NCI-H446 treated with DMSO at 0.1 percent for 48 hours (cell line): Measurements from ENCODE around the gene PRSS22.

Experiments
- DNase-seq: peaks from one replicate; lab custom pipeline; 2025; lab: John Stamatoyannopoulos, UW

PRSS22 gene

DNA sequence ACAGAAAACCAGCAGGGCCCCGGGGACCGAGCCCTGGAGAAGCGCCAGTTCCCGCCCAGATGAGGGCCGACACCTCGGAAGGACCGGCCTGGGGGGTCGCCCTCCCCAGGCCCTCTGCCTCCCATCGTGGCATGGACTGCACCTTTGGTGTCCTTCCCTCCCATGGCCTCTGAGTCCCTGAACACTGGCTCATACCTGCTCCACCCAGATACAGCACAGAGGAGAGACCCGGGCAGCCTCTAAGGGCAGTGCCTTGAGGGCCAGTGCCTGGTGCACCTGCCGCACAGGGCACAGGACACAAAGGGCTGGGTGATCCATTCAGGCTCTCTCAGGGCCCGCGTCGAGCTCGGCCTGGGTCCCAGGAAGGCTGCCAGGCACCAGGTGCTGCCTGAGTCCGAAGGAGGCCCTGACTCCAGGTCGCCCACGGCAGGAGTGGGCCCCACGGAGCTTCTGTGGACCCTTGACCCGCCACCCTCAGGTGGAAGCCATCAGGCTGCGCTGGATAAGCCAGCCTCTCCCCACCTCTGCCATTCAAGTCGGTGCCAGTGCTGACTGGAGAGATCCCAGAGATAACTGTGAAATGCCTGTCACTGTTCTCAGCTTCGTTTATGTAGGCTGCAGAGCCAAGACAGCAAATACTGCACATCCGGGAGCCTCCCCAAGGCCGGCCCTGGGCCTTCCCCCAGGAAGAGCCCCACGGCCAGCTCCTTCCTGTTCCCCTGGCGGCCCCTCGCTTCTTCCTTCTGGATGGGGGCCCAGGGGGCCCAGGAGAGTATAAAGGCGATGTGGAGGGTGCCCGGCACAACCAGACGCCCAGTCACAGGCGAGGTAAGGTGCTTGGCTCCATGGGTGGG is 28.2 kb downstream of the PRSS22 start, which contains the start of gene ZG16B:
ZG16B (plus strand) TSS at position 803 of the 854 bp plus-strand sequence. CDS start 139 bp downstream, outside the sequence.
- no peak for DNase-seq

DNA sequence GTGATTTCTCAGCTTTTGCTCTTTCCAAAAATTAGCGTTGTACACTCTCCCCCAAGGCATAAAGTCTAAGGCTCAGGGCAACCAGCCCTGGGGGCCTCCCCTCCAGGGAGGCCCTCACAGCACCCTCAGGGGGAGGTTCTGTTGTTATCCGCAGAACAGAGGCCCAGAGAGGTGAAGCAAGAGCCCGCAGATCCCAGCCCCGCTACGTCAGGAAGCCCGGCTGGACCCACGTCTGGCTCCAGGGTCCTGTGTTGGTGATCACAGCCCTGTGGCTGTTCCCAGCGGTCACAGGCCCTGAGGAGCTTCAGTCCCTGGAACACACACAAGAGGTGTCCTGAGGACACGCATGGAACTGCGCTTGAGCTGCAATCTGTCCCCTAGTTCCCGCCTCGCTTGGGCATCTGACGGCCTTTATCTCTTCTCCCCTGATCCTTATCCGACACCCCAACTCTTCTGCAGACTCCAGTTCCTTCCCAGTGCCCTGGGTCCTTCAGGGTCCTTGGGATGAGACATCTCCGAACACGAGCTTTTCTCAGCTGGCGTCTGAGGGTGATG is 29.0 kb downstream of the PRSS22 start:
- no peak for DNase-seq

- no peak for DNase-seq
These were observed 29.5 kb downstream of the PRSS22 start for GRCh38 chr16:2828521-2828840.

DNA sequence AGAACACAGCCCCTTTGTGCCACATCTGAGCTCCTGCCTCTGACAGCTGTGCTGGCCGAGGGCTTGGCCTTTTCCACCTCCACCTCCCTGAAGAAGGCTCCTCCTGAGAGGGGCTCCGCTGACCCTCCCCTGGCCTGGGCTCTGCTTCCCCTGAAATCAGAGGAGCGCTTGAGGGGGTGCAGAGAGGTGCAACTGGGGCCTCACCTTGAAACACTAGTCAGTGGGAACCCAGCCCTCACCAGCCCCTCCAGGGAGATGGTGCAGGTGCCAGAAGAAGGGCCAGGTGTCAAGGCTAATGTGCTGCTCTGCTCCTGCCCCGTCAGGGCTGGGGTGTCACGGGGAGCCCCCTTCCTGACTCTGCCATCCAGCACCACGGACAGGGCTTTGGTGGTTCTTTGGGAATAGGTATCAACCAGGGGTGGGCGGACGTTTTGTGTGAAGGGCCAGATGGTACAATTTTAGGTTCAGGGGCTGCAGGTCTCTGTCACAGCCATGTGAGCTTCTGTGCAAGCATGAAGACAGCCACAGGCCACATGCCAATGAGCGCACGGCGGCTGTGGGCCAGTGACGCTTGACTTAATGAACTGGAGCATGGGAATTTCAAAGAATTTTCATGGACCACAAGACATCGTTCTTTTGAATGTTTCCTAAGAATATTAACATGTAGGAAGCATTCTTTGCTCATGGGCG is 30.0 kb downstream of the PRSS22 start:
- no peak for DNase-seq

DNA sequence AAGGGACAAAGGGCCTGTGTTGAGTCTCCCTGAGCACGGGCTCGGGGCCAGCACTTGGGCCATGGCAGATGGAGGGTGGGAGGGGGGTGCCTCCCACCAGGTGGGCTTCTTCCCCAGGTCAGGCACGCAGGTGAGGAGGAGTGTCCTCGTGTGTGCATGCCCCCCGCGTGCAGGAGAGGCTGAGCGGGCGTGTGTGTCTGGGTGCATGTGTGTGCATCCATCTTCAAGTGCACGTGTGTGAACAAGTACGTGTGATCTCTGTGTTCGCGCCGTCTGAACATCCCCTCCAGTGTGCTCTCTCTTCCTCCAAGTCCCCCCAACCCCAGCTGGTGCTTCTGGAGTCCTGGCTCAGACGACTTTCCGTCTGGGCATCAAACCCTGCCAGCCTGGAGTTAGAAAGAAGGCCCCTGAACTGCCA is 30.6 kb downstream of the PRSS22 start:
- no peak for DNase-seq

DNA sequence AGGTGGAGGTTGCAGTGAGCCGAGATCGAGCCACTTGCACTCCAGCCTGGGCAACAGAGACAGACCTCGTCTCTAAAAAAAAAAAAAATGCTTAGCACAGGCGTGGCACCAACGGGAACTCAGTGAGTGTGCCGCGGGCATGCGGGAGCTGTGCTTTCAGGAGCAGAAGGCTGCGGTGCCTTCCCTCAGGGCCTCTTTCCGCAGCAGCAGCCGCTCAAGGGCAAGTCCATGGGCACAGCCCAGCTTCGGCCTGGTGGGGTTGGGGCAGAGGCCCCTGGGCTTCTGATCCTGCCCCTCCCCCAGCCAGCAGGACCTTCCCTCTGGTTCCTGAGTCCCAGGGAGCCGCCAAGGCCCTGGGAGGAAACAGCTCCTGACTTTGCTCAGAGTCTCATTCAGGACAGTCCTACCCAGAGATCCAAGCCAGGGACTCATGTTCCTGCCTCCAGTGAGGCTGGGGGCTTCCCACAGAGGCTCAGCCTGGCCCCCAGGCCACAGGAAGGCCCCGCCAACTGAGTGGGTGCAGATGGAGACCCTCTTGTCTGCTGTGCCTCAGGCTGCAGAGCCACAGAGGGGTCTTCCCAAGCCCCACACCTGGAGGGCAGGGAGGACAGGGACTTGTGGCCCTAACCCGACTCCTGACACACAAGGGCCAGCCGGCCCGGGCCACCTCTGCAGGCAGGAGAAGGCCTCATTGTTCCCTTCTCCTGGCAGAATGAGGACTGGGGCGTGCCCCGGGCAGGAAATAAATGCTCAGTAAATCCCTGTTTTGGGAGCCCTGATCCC is 31.2 kb downstream of the PRSS22 start:
- DNase-seq = no peak

- DNase-seq = no peak
These were observed 32.1 kb downstream of the PRSS22 start for GRCh38 chr16:2825906-2826305.

DNA sequence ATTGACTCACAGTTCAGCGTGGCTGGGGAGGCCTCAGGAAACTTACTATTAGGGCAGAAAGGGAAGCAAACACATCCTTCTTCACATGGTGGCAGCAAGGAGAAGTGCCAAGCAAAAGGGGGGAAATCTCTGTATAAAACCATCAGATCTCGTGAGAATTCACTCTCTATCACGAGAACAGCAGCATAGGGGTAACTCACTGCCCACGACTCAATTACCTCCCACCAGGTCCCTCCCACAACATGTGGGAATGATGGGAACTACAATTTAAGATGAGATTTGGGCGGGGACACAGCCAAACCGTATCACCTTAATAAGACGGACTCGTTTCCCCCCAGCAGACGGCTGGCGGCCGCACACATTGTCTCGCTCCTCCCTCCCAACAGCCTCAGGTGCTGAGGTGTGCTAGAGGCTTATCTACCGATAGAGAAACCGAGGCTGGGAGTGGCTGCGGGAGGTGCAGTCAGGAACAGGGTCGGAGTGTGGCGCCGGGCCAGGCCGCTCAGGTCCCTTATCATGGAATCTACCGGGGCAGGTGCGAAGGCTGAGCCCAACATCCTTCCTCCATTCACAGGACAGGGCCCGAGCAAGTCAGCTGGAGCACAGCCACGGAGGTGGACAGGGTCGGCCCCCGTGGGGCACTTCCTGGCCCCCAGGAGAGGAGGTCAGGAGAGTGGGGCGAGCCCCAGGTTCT is 32.8 kb downstream of the PRSS22 start:
- DNase-seq = no peak

DNA sequence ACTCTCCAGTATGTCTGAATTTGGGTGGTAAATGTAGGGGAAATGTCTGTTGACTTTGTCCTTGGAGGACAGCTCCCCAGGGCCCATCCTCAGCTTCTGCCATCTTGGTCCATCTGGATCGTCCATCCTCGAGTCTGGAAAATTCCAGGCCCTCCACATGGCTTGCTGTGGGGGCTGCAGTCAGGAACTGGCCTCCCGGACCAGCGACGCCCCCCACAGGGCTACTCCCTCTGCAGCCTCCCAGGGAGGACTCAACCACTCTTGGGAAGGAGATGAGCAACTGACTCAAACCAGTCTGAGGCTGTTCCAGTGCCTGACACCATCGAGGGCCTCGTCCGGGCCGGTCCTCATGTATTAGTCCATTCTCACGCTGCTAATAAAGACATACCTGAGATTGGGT is 33.3 kb downstream of the PRSS22 start:
- no peak for DNase-seq

GRCh38 chr16:2822496-2822895 is 35.5 kb downstream of the PRSS22 start:
- no peak for DNase-seq

DNA sequence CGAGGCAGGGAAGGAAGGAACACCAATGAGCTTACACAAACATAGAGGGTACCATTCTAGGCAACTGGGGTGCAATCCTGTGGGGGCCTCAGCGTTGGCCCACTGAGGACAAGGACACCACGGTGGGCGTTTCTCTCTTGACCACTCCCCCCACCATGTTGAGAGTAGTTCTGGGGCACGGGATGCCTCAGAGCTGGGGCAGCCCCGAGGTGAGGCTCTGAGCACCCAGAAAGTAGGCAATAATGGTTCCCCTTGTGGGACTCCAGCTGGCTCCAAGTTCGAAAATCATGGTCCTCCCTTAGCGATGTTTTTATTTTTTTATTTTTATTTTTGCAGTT is 35.8 kb downstream of the PRSS22 start:
- no peak for DNase-seq

- no peak for DNase-seq
These were observed 36.3 kb downstream of the PRSS22 start for GRCh38 chr16:2821487-2822157.

DNA sequence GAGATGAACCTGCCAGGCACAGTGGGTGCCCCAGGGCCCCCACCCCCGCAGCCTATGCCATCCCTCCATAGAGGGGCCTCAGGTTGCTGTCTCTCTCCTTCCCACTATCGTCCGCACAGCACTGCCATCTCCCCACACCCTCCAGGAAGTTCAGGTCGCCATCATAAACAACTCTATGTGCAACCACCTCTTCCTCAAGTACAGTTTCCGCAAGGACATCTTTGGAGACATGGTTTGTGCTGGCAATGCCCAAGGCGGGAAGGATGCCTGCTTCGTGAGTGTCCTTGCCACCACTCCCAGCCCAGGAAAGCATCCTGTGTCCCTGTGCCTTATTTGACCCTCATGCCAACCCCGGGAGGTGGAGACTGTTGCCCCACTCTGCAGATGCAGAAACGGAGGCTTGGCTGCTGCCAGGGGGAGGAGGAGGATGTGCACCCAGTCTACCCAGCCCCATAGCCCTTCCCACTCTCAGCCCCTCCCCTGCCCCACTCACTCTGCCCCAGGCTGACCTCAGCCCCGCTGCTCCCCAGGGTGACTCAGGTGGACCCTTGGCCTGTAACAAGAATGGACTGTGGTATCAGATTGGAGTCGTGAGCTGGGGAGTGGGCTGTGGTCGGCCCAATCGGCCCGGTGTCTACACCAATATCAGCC is 37.0 kb downstream of the PRSS22 start:
- no peak for DNase-seq

DNA sequence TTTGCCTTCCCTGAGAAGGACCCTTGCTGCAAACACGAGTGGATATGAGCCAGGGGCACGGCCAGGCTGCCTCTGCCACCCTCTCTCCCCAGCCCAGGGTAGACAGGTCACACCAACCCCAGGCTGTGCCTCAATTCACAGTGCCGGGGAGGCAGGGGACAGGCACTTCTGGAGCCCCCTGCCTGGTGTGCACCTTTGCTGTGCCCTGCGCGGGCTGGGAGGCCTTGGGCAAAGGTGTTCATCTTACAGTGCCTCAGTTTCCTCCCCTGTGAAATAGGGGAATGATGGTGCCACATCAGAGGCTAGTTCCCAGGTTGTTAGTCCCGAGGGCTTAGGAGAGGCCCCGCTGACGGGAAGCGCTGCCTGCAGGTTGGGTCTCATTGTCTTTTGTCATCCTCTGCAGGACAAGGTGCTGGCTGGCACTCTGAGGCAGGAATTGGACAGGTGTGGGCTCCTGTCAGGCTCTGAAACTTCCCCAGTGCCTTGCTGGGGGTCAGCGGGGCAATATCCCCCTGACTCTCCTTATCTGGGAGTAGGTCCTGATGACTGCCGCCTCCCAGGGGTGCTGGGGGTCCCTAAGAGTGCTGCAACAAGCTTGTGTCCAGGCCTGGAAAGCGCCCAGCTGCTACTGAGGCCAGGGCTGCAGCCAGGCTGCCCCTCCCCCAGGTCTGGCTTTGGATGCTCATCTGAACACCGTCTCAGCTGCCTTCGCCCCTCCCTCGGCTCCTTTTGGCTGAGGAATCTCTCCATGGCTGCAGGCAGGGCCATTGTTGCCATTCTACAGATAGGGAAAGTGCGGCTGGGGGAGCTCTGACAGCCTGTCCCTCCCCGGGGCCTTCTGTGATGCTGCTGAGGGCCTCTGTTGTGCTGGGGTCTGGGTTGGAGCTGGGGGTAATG is 37.8 kb downstream of the PRSS22 start:
- DNase-seq = no peak

GRCh38 chr16:2819179-2819938 is 38.6 kb downstream of the PRSS22 start:
- no peak for DNase-seq

- no peak for DNase-seq
These were observed 39.6 kb downstream of the PRSS22 start for GRCh38 chr16:2818272-2818876.

DNA sequence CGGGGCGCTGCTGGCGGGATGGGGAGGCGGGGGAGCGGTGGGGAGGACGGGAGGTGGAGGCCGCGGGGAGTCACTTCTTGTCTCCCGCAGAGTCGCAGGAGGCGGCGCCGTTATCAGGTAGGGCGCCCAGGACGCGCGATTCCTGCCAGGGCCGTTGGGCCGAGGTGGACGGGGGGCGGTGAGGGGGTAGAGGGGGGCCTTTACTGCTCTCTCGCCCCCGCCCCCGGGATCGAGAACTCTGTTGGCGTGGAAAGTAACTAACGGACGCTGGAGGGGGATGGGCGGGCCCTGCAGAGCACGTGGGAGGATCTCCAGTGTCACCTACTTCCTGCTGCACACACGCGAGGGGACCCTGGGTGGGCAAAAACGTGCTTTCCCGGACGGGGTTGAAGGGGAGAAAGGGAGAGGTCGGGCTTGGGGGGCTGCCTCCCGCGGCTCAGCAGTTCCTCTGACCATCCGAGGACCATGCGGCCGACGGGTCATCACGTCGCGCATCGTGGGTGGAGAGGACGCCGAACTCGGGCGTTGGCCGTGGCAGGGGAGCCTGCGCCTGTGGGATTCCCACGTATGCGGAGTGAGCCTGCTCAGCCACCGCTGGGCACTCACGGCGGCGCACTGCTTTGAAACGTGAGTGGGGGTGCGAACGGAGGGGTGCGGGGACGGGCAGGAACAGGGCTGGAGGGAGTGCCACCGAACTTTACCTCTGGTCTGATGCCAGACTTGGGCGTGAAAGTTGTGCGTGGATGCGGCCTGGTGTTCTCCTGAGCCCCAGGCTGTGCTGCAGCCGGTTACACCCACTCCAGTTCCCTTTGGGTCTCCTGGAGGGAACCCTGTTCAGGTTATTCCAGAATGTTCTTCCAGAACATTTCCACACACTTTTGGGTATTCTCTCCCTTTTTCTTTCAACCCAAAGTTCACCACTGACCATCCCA is 40.4 kb downstream of the PRSS22 start:
- no peak for DNase-seq
